ENCODE data around the gene UBAC1.

GRCh38 chr9:135885100-135885853 lies 75.9 kb downstream of the UBAC1 start:
- TF ChIP-seq CTCF (conservative IDR thresholded peaks at IDR 0.05) (no peak), ZFX (IDR thresholded peaks at IDR 0.05) (no peak)
